Trophoblast cell (in vitro differentiated cells and primary cell): ENCODE data around the gene GRAMD1A.

Experiments used
- DNase-seq, 2 donors: peaks; one replicate each; pipeline ENCODE4 v3.0.0-alpha.2; 2016
- H2AFZ ChIP-seq: 2 replicates; pipeline ENCODE4 v1.6.1; 2013; ENCODE audit warnings: low read length, moderate library complexity, mild to moderate bottlenecking; ENCODE audit not compliant: insufficient read depth, poor library complexity
- H2AK5ac ChIP-seq: 2 replicates; pipeline ENCODE4 v1.6.1; 2013; ENCODE audit warnings: mild to moderate bottlenecking, low read length
- H2BK120ac ChIP-seq: 2 replicates; pipeline ENCODE4 v1.6.1; 2013; ENCODE audit warnings: low read length, mild to moderate bottlenecking, moderate library complexity; ENCODE audit not compliant: insufficient read depth, poor library complexity
- H2BK12ac ChIP-seq: 2 replicates; pipeline ENCODE4 v1.6.1; 2013; ENCODE audit warnings: mild to moderate bottlenecking, low read length, moderate library complexity
- H2BK5ac ChIP-seq: 2 replicates; pipeline ENCODE4 v1.6.1; 2013; ENCODE audit warnings: low read length, low read depth, moderate library complexity, mild to moderate bottlenecking; ENCODE audit not compliant: poor library complexity
- H3K14ac ChIP-seq: 2 replicates; pipeline ENCODE4 v1.6.1; 2013; ENCODE audit warnings: mild to moderate bottlenecking, low read length
- H3K18ac ChIP-seq: 2 replicates; pipeline ENCODE4 v1.6.1; 2013; ENCODE audit warnings: mild to moderate bottlenecking, low read length
- H3K23ac ChIP-seq: 2 replicates; pipeline ENCODE4 v1.6.1; 2013; ENCODE audit warnings: low read length
- H3K27ac ChIP-seq: 2 replicates; pipeline ENCODE4 v1.5.1; 2013; ENCODE audit warnings: low read depth, mild to moderate bottlenecking, inconsistent platforms, low read length, moderate library complexity
- H3K27me3 ChIP-seq: 2 replicates; pipeline ENCODE4 v1.6.1; 2013; ENCODE audit warnings: inconsistent platforms, mild to moderate bottlenecking, low read length, moderate library complexity; ENCODE audit not compliant: insufficient read depth
- H3K36me3 ChIP-seq, 2 experiments: 1 replicate in 1 of 2; 2 replicates in 1 of 2; pipeline ENCODE4 v1.6.1; 2013; ENCODE audit warnings: low read length in 2 of 2, mild to moderate bottlenecking in 2 of 2, moderate library complexity in 1 of 2; ENCODE audit not compliant: insufficient read depth in 2 of 2, control insufficient read depth in 1 of 2
- H3K4ac ChIP-seq: 2 replicates; pipeline ENCODE4 v1.6.1; 2013; ENCODE audit warnings: low read depth, mild to moderate bottlenecking, low read length, moderate library complexity
- H3K4me1 ChIP-seq, 2 experiments: 1 replicate in 1 of 2; 2 replicates in 1 of 2; pipeline ENCODE4 v1.6.1; 2013; ENCODE audit warnings: low read length in 2 of 2, mild to moderate bottlenecking in 2 of 2, moderate library complexity in 1 of 2; ENCODE audit not compliant: insufficient read depth in 2 of 2, control insufficient read depth in 1 of 2
- H3K4me2 ChIP-seq: 2 replicates; pipeline ENCODE4 v1.6.1; 2013; ENCODE audit warnings: inconsistent platforms, mild to moderate bottlenecking, low read length, moderate library complexity
- H3K4me3 ChIP-seq: 2 replicates; pipeline ENCODE4 v1.5.1; 2013; ENCODE audit warnings: mild to moderate bottlenecking, low read depth, low read length, inconsistent platforms
- H3K79me1 ChIP-seq: one replicate; pipeline ENCODE4 v1.6.1; 2013; ENCODE audit warnings: low read length
- H3K79me2 ChIP-seq: 2 replicates; pipeline ENCODE4 v1.6.1; 2013; ENCODE audit warnings: low read length, mild to moderate bottlenecking; ENCODE audit not compliant: control insufficient read depth, insufficient read depth, poor library complexity
- H3K9ac ChIP-seq: 2 replicates; pipeline ENCODE4 v1.6.1; 2013; ENCODE audit warnings: mild to moderate bottlenecking, low read length
- H3K9me3 ChIP-seq: 2 replicates; pipeline ENCODE4 v1.6.1; 2013; ENCODE audit warnings: low read depth, mild to moderate bottlenecking, control low read depth, inconsistent platforms, low read length; ENCODE audit not compliant: insufficient read depth
- H4K12ac ChIP-seq: 2 replicates; pipeline ENCODE4 v1.6.1; 2013; ENCODE audit warnings: low read depth, mild to moderate bottlenecking, low read length, moderate library complexity
- H4K8ac ChIP-seq: 2 replicates; pipeline ENCODE4 v1.6.1; 2013; ENCODE audit warnings: low read depth, mild to moderate bottlenecking, low read length, moderate library complexity
- H4K91ac ChIP-seq: one replicate; pipeline ENCODE4 v1.6.1; 2013; ENCODE audit warnings: low read depth, mild to moderate bottlenecking, low read length, moderate library complexity
- WGBS: extraction: QIAGEN DNeasy Blood & Tissue Kit; methylation state at CpG from one replicate; pipeline ENCODE4 v1.1.7; 2013; ENCODE audit warnings: missing lambda C conversion rate; ENCODE audit not compliant: insufficient read length, insufficient coverage; ENCODE audit errors: extremely low coverage; 5-methylcytosine and 5-hydroxymethylcytosine counted together

Gene GRAMD1A

GRCh38 chr19:35060160-35060855 is 60.2 kb downstream of the GRAMD1A start:
- no peaks in the 10 kb centered on the region for H3K79me2 ChIP-seq
- H4K12ac ChIP-seq = no peak overlapping the region
- no peak overlapping the region for H2BK120ac ChIP-seq
- H3K4ac ChIP-seq = no peak overlapping the region
- H3K27me3 ChIP-seq = no peaks in the 10 kb centered on the region
- H3K4me2 ChIP-seq = no peak overlapping the region
- no peak overlapping the region for H4K91ac ChIP-seq
- no peak overlapping the region for H3K9ac ChIP-seq
- no peaks in the 10 kb centered on the region for H3K36me3 ChIP-seq
- H3K79me1 ChIP-seq = no peaks in the 10 kb centered on the region
- no peak overlapping the region for H3K27ac ChIP-seq
- no peak overlapping the region for H3K23ac ChIP-seq
- no peak overlapping the region for H2BK12ac ChIP-seq
- H3K4me1 ChIP-seq = no peaks in the 10 kb centered on the region
- no peak overlapping the region for H2AFZ ChIP-seq
- H3K4me3 ChIP-seq = no peak overlapping the region
- H3K18ac ChIP-seq = no peak overlapping the region
- no CpG with 5 or more reads among the region's 29 CpGs for WGBS
- H4K8ac ChIP-seq = no peak overlapping the region
- no peak overlapping the region for H3K14ac ChIP-seq
- H3K9me3 ChIP-seq = no peaks in the 10 kb centered on the region
- DNase-seq = no peak
- H2AK5ac ChIP-seq = no peak overlapping the region
- H2BK5ac ChIP-seq = no peak overlapping the region

- Histone ChIP-seq H3K4me3 (no peak overlapping the region), H3K79me1 (no peaks in the 10 kb centered on the region), H3K18ac (no peak overlapping the region), H2BK5ac (no peak overlapping the region), H3K9me3 (no peaks in the 10 kb centered on the region), H3K4me1 (no peaks in the 10 kb centered on the region), H3K9ac (no peak overlapping the region), H2BK12ac (no peak overlapping the region), H3K14ac (no peak overlapping the region), H2AFZ (no peak overlapping the region), H3K79me2 (no peaks in the 10 kb centered on the region), H3K27me3 (no peaks in the 10 kb centered on the region), H3K4ac (no peak overlapping the region), H3K4me2 (no peak overlapping the region), H4K8ac (no peak overlapping the region), H2AK5ac (no peak overlapping the region), H3K36me3 (no peaks in the 10 kb centered on the region), H2BK120ac (no peak overlapping the region), H4K91ac (no peak overlapping the region), H3K27ac (no peak overlapping the region), H3K23ac (no peak overlapping the region), H4K12ac (no peak overlapping the region)
- no peak for DNase-seq
- no CpG with 5 or more reads among the region's 7 CpGs for WGBS
Measured at GRCh38 chr19:35061583-35062373, 61.7 kb downstream of the GRAMD1A start.

- H3K27me3 ChIP-seq = no peaks in the 10 kb centered on the region
- H3K4me2 ChIP-seq = no peak overlapping the region
- no peak overlapping the region for H2BK12ac ChIP-seq
- H4K8ac ChIP-seq = no peak overlapping the region
- H3K4me3 ChIP-seq = no peak overlapping the region
- no peaks in the 10 kb centered on the region for H3K79me2 ChIP-seq
- no peak overlapping the region for H3K14ac ChIP-seq
- H3K18ac ChIP-seq = no peak overlapping the region
- H4K91ac ChIP-seq = no peak overlapping the region
- no peak overlapping the region for H3K23ac ChIP-seq
- no peaks in the 10 kb centered on the region for H3K79me1 ChIP-seq
- no peak overlapping the region for H2AFZ ChIP-seq
- no peak overlapping the region for H4K12ac ChIP-seq
- H2BK5ac ChIP-seq = no peak overlapping the region
- H3K27ac ChIP-seq = no peak overlapping the region
- H2BK120ac ChIP-seq = no peak overlapping the region
- H3K4me1 ChIP-seq = peaks cover 0 to under 1% of the 10 kb centered on the region in 2 experiments
- no peak overlapping the region for H3K4ac ChIP-seq
- WGBS = no CpG with 5 or more reads among the region's 7 CpGs
- no peaks in the 10 kb centered on the region for H3K9me3 ChIP-seq
- H3K9ac ChIP-seq = no peak overlapping the region
- DNase-seq = no peak
- H3K36me3 ChIP-seq = no peaks in the 10 kb centered on the region
- no peak overlapping the region for H2AK5ac ChIP-seq
Measured at GRCh38 chr19:35062942-35063341, 62.8 kb downstream of the GRAMD1A start.

GRCh38 chr19:35063940-35064818 is 64.1 kb downstream of the GRAMD1A start:
- no CpG with 5 or more reads among the region's 10 CpGs for WGBS
- DNase-seq = no peak
- H3K79me1 ChIP-seq = no peaks in the 10 kb centered on the region
- H3K27me3 ChIP-seq = no peaks in the 10 kb centered on the region
- no peak overlapping the region for H3K23ac ChIP-seq
- no peaks in the 10 kb centered on the region for H3K9me3 ChIP-seq
- H3K27ac ChIP-seq = no peak overlapping the region
- H4K12ac ChIP-seq = no peak overlapping the region
- H2AFZ ChIP-seq = no peak overlapping the region
- no peak overlapping the region for H3K18ac ChIP-seq
- peaks cover 7 to 8% of the 10 kb centered on the region in 2 experiments for H3K4me1 ChIP-seq
- H2BK120ac ChIP-seq = no peak overlapping the region
- H4K91ac ChIP-seq = no peak overlapping the region
- H2BK5ac ChIP-seq = no peak overlapping the region
- no peak overlapping the region for H3K9ac ChIP-seq
- H2BK12ac ChIP-seq = no peak overlapping the region
- H3K79me2 ChIP-seq = no peaks in the 10 kb centered on the region
- H4K8ac ChIP-seq = no peak overlapping the region
- no peak overlapping the region for H3K4ac ChIP-seq
- no peak overlapping the region for H3K4me3 ChIP-seq
- H2AK5ac ChIP-seq = no peak overlapping the region
- H3K36me3 ChIP-seq = no peaks in the 10 kb centered on the region
- no peak overlapping the region for H3K4me2 ChIP-seq
- no peak overlapping the region for H3K14ac ChIP-seq
